Measurements from ENCODE around the gene KLRC1.

- TF ChIP-seq POLR2A (IDR thresholded peaks at IDR 0.05; ENCODE audit: low read depth, low read length) (no peak), ZNF384 (IDR thresholded peaks at IDR 0.05; ENCODE audit: borderline replicate concordance, low read depth, low read length) (no peak), HDGF (IDR thresholded peaks at IDR 0.05) (no peak), POLR2AphosphoS5 (IDR thresholded peaks at IDR 0.05; ENCODE audit: low read length) (no peak), ZBTB40 (IDR thresholded peaks at IDR 0.05; ENCODE audit: borderline replicate concordance) (no peak), STAT3 (IDR thresholded peaks at IDR 0.05; ENCODE audit: low read depth, low read length) (no peak), ATF7 (IDR thresholded peaks at IDR 0.05; ENCODE audit: low read depth) (no peak), E2F4 (IDR thresholded peaks at IDR 0.05; ENCODE audit: low read depth, low read length) (no peak), NFXL1 (IDR thresholded peaks at IDR 0.05; ENCODE audit: borderline replicate concordance) (no peak), REST (IDR thresholded peaks at IDR 0.05; ENCODE audit: low read depth, low read length) (no peak), BCL11A (IDR thresholded peaks at IDR 0.05; ENCODE audit: low read depth, low read length) (no peak)
These were observed 2.6 kb upstream of the KLRC1 start for GRCh38 chr12:10455766-10456165.
